Brain microvascular endothelial cell (primary cell): ENCODE results near the gene REEP1.

ENCODE experiments used
- DNase-seq: peaks from one replicate; pipeline ENCODE4 v3.0.0-alpha.2; 2020
- H3K27ac ChIP-seq: fragments of 250-450 bp; sonication (Bioruptor Pico); 2 replicates; pipeline ENCODE4 v1.5.1; 2020; ENCODE audit warnings: mild to moderate bottlenecking, moderate library complexity
- H3K27me3 ChIP-seq: fragments of 250-450 bp; sonication (Bioruptor Pico); replicated peaks from 2 replicates; pipeline ENCODE4 v1.5.1; 2020; ENCODE audit warnings: mild to moderate bottlenecking
- H3K36me3 ChIP-seq: fragments of 250-450 bp; sonication (Bioruptor Pico); replicated peaks from 2 replicates; pipeline ENCODE4 v1.5.1; 2020; ENCODE audit warnings: mild to moderate bottlenecking
- H3K4me3 ChIP-seq: 2 replicates; pipeline ENCODE4 v1.5.1; 2011; ENCODE audit warnings: low read depth, mild to moderate bottlenecking, control low read depth, low read length, moderate library complexity
- in situ Hi-C: cut with HindIII; loops from 2 replicates; pipeline ENCODE4 v1.10.0; 2017; ENCODE audit warnings: low sequenced_read_pairs, low pct_ligation_motif_present
- TF ChIP-seq, protein P1 (sequence below): IDR thresholded peaks from 2 replicates; pipeline ENCODE4 v1.5.1; 2011; ENCODE audit warnings: low read depth, mild to moderate bottlenecking, moderate library complexity, low read length, control low read depth, inconsistent platforms; ENCODE audit errors: missing control alignments

The REEP1 gene

DNA sequence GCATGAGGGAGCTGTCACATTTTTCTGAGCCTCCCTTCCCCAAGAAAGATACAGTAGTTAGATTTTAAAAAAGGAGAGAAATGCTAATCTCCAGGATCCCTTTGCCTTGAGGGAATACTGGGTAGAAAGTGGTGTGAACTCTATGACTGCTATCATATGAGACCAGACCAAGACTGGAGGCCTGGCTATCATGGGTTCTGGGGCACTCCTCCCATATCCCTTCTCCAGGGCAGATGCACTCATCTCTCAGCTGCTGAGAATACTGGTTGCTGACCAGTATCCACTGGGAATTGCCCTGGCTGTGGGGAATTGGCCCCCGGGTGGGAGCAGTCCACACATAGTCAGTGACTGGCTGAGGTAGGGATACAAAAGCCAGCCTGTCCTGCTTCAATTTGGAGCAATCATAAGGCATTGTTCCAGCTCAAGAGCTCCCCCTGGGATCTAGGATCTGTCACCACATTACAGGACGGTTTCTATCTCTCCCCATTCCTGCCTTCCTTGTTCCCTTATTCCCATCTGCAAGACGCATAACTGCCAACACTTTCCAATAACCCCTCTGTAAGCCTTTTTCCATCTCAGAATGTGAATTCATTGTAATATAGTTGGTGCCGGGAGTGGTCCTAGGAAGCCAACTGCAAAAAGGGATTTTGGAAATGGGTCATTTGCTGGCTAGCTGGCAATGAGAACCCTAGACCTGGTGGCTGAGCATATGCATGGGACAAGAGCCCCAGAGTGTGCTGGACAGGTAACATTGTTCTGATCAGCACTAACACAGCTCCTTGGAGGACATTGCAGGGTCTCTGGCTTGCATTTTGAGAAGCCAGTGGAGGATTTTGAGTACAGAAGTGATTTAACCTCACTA is 35.4 kb upstream of the REEP1 start:
- in situ Hi-C loops: no loop called here
- no peak overlapping the region for H3K27ac ChIP-seq
- TF ChIP-seq, protein P1, sequence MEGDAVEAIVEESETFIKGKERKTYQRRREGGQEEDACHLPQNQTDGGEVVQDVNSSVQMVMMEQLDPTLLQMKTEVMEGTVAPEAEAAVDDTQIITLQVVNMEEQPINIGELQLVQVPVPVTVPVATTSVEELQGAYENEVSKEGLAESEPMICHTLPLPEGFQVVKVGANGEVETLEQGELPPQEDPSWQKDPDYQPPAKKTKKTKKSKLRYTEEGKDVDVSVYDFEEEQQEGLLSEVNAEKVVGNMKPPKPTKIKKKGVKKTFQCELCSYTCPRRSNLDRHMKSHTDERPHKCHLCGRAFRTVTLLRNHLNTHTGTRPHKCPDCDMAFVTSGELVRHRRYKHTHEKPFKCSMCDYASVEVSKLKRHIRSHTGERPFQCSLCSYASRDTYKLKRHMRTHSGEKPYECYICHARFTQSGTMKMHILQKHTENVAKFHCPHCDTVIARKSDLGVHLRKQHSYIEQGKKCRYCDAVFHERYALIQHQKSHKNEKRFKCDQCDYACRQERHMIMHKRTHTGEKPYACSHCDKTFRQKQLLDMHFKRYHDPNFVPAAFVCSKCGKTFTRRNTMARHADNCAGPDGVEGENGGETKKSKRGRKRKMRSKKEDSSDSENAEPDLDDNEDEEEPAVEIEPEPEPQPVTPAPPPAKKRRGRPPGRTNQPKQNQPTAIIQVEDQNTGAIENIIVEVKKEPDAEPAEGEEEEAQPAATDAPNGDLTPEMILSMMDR: peak; percentile 79
- H3K4me3 ChIP-seq: no peak overlapping the region
- no peaks in the 10 kb centered on the region for H3K36me3 ChIP-seq
- peak; percentile 37 for DNase-seq
- H3K27me3 ChIP-seq: no peaks in the 10 kb centered on the region

DNA sequence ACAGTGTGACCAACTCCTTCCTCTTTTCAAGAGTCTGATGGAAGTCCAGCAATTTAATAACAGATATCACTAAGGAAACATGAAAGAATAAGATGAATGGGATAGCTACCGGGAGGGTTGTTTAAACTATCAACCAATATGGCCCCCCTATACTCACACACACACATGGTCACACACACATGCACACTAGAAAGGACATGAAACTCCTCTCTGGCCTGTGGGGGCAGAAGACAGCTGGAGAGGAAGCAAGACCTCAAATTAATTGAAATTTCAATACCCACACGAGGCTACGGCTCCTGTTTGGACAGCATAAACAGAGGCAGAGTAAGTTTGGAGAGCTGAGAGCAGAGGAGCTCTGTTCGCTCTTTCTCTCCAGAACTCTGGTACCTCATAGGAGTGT is 34.7 kb upstream of the REEP1 start:
- in situ Hi-C loops: no loop called here
- H3K27ac ChIP-seq: no peak overlapping the region
- H3K27me3 ChIP-seq: no peaks in the 10 kb centered on the region
- no peak for DNase-seq
- TF ChIP-seq, protein P1: no peak
- no peak overlapping the region for H3K4me3 ChIP-seq
- H3K36me3 ChIP-seq: no peaks in the 10 kb centered on the region

DNA sequence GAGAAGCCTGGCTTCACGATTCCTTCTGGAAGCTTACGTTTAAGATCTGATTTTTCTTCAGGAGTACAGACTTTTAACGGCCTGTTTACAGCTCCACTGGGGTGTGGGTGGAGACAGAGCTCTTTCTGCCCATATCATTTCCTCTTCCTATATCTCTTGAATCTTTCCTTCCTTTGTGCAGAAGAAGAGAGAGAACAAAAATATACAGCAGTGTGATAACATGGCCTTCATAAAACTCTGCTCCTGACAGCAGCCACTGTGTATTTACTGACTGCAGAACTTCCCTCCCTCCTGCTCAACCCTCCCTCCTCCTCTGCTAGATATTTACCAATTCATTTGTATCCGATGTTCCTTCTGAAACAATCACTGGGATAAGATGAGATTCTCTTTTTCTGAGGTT is 34.1 kb upstream of the REEP1 start:
- no peak for DNase-seq
- TF ChIP-seq, protein P1: no peak
- H3K36me3 ChIP-seq: no peaks in the 10 kb centered on the region
- no peak overlapping the region for H3K4me3 ChIP-seq
- no peak overlapping the region for H3K27ac ChIP-seq
- in situ Hi-C loops: no loop called here
- H3K27me3 ChIP-seq: no peaks in the 10 kb centered on the region

DNA sequence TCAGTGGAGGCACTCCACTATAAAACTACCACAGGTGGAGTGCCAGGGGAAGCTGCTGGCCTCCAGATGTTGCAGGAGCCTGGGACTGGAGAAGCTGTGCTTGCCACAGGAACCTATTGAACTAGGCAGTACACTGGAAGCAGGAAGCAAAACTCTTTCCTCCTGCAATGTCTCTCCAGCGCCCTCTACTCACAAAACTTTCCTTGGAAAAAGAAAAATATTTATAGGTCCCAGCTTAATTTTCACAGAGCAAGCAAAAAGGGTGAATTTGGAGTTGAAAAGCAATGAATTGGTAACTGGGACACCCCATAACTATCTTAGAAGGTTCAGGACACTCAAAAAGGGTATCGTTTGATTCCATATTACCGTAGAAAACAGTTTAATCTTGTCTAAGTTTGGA is 33.2 kb upstream of the REEP1 start:
- H3K36me3 ChIP-seq: no peaks in the 10 kb centered on the region
- no peak overlapping the region for H3K4me3 ChIP-seq
- H3K27ac ChIP-seq: no peak overlapping the region
- TF ChIP-seq, protein P1: no peak
- no peaks in the 10 kb centered on the region for H3K27me3 ChIP-seq
- in situ Hi-C loops: no loop called here
- DNase-seq: no peak

DNA sequence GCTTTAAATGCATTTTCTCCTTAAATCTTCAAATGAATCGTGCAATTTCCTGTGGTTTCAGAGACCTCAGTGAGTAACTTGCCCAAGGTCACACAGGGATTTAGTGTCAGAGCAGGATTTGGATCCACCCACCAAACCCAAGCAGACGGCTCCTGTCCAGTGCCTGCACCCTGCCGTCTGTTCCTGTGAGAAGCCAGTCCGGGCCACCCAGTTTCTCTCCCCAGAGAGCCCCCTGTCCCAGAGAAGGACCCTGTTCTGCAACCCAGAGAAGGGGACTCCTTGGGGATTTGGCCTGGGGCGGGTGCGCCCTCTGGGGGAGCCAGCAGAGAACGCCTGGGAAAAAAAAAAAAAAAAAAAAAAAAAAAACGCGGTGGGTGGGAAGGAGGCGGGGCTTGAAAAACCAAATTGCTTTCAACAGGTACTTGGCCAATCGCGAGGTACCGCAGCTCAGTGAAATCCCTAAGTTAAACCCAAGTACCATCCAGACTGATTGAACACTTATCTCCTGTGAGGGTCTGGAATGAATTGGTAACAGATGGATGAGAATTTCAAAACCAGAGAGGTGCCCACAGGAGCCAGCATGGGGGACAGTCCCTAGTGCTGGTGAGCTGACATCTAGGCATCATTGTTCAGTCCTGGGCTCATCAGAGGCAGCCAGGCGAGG is 30.9 kb upstream of the REEP1 start:
- DNase-seq: peak; percentile 12
- Histone ChIP-seq H3K27ac (no peak overlapping the region), H3K27me3 (no peaks in the 10 kb centered on the region), H3K36me3 (no peaks in the 10 kb centered on the region), H3K4me3 (peak overlapping the region; percentile 23)
- TF ChIP-seq, protein P1: peak; percentile 76
- in situ Hi-C loops: no loop called here
